Measurements from ENCODE around the gene MYO18B.
"Not testable (repeated sequence)": the region's sequence is repeated elsewhere in the genome, so short reads cannot be mapped to it uniquely, and the experiment has no call there.

MYO18B gene

GRCh38 chr22:25970374-25970911 lies 228.5 kb downstream of the MYO18B start:
- no peak overlapping the region for H3K4me3 ChIP-seq (ENCODE audit: low read depth, low read length)
- no peak for TF ChIP-seq MAX (IDR thresholded peaks at IDR 0.05; ENCODE audit: low read depth, low read length)
- TF ChIP-seq CTCF (IDR thresholded peaks at IDR 0.05; ENCODE audit: low read depth, low read length), result no peak
- TF ChIP-seq MYC (IDR thresholded peaks at IDR 0.05; ENCODE audit: low read depth, low read length), result no peak
- no peak for TF ChIP-seq POLR2A (IDR thresholded peaks at IDR 0.05; ENCODE audit: extremely low read depth, insufficient read length)
- no peak for DNase-seq (ENCODE audit: low read depth)

- H3K4me3 ChIP-seq (ENCODE audit: low read depth, low read length), result no peak overlapping the region
- TF ChIP-seq MYC (IDR thresholded peaks at IDR 0.05; ENCODE audit: low read depth, low read length) (no peak), MAX (IDR thresholded peaks at IDR 0.05; ENCODE audit: low read depth, low read length) (no peak), CTCF (IDR thresholded peaks at IDR 0.05; ENCODE audit: low read depth, low read length) (no peak), POLR2A (IDR thresholded peaks at IDR 0.05; ENCODE audit: extremely low read depth, insufficient read length) (no peak)
- DNase-seq (ENCODE audit: low read depth), result no peak
Observed at GRCh38 chr22:25970999-25971811, 229.2 kb downstream of the MYO18B start.

GRCh38 chr22:25972397-25972796 lies 230.4 kb downstream of the MYO18B start:
- TF ChIP-seq POLR2A (IDR thresholded peaks at IDR 0.05; ENCODE audit: extremely low read depth, insufficient read length) (no peak), MAX (IDR thresholded peaks at IDR 0.05; ENCODE audit: low read depth, low read length) (no peak), MYC (IDR thresholded peaks at IDR 0.05; ENCODE audit: low read depth, low read length) (no peak), CTCF (IDR thresholded peaks at IDR 0.05; ENCODE audit: low read depth, low read length) (no peak)
- no peak overlapping the region for H3K4me3 ChIP-seq (ENCODE audit: low read depth, low read length)
- DNase-seq (ENCODE audit: low read depth), result no peak

GRCh38 chr22:25976356-25976755 lies 234.4 kb downstream of the MYO18B start:
- TF ChIP-seq POLR2A (IDR thresholded peaks at IDR 0.05; ENCODE audit: extremely low read depth, insufficient read length) (no peak), CTCF (IDR thresholded peaks at IDR 0.05; ENCODE audit: low read depth, low read length) (no peak), MAX (IDR thresholded peaks at IDR 0.05; ENCODE audit: low read depth, low read length) (no peak), MYC (IDR thresholded peaks at IDR 0.05; ENCODE audit: low read depth, low read length) (no peak)
- no peak overlapping the region for H3K4me3 ChIP-seq (ENCODE audit: low read depth, low read length)
- DNase-seq (ENCODE audit: low read depth), result no peak

GRCh38 chr22:25979968-25980367 lies 238.0 kb downstream of the MYO18B start:
- no peak overlapping the region for H3K4me3 ChIP-seq (ENCODE audit: low read depth, low read length)
- DNase-seq (ENCODE audit: low read depth), result no peak
- TF ChIP-seq CTCF (IDR thresholded peaks at IDR 0.05; ENCODE audit: low read depth, low read length) (no peak), POLR2A (IDR thresholded peaks at IDR 0.05; ENCODE audit: extremely low read depth, insufficient read length) (no peak), MAX (IDR thresholded peaks at IDR 0.05; ENCODE audit: low read depth, low read length) (no peak), MYC (IDR thresholded peaks at IDR 0.05; ENCODE audit: low read depth, low read length) (no peak)

GRCh38 chr22:25984911-25985310 lies 242.9 kb downstream of the MYO18B start:
- not testable (repeated sequence) for DNase-seq (ENCODE audit: low read depth); H3K4me3 ChIP-seq (ENCODE audit: low read depth, low read length)

Measured in NB4 (cell line).